ENCODE measurements around the gene PTPN1.

The PTPN1 gene

GRCh38 chr20:50513169-50514034, 3.2 kb downstream of the PTPN1 start:
- no peak for DNase-seq (ENCODE audit: low spot score)

- no peak for DNase-seq (ENCODE audit: low spot score)
Observed at GRCh38 chr20:50514035-50514337, 3.8 kb downstream of the PTPN1 start.

- DNase-seq (ENCODE audit: low spot score): no peak
Observed at GRCh38 chr20:50514750-50515149, 4.6 kb downstream of the PTPN1 start.

- DNase-seq (ENCODE audit: low spot score): no peak
Observed at GRCh38 chr20:50515471-50516106, 5.4 kb downstream of the PTPN1 start.

GRCh38 chr20:50516180-50516934, 6.2 kb downstream of the PTPN1 start:
- no peak for DNase-seq (ENCODE audit: low spot score)

GRCh38 chr20:50516935-50517816, 7.0 kb downstream of the PTPN1 start:
- DNase-seq (ENCODE audit: low spot score): no peak

GRCh38 chr20:50517817-50518154, 7.6 kb downstream of the PTPN1 start:
- DNase-seq (ENCODE audit: low spot score): no peak

GRCh38 chr20:50518270-50518721, 8.1 kb downstream of the PTPN1 start:
- no peak for DNase-seq (ENCODE audit: low spot score)

GRCh38 chr20:50519036-50519762, 9.0 kb downstream of the PTPN1 start:
- no peak for DNase-seq (ENCODE audit: low spot score)

- DNase-seq (ENCODE audit: low spot score): no peak
Observed at GRCh38 chr20:50520222-50520880, 10.2 kb downstream of the PTPN1 start.

- DNase-seq (ENCODE audit: low spot score): no peak
Observed at GRCh38 chr20:50521221-50522052, 11.3 kb downstream of the PTPN1 start.

- DNase-seq (ENCODE audit: low spot score): no peak
Observed at GRCh38 chr20:50522053-50522674, 12.0 kb downstream of the PTPN1 start.

GRCh38 chr20:50523552-50524167, 13.5 kb downstream of the PTPN1 start:
- DNase-seq (ENCODE audit: low spot score): no peak

- DNase-seq (ENCODE audit: low spot score): no peak
Observed at GRCh38 chr20:50525681-50526080, 15.5 kb downstream of the PTPN1 start.

GRCh38 chr20:50526403-50526989, 16.3 kb downstream of the PTPN1 start:
- no peak for DNase-seq (ENCODE audit: low spot score)

GRCh38 chr20:50527068-50527605, 17.0 kb downstream of the PTPN1 start:
- DNase-seq (ENCODE audit: low spot score): no peak

- DNase-seq (ENCODE audit: low spot score): no peak
Observed at GRCh38 chr20:50528129-50528528, 17.9 kb downstream of the PTPN1 start.

- no peak for DNase-seq (ENCODE audit: low spot score)
Observed at GRCh38 chr20:50528804-50529351, 18.7 kb downstream of the PTPN1 start.

All from D341Med (cell line).